ENCODE measurements around the gene RND3. TPM values are rescaled to one million over a fixed set of nuclear protein-coding genes. Genes with fewer than 3 reads are reported as not detected.

The RND3 gene, protein sequence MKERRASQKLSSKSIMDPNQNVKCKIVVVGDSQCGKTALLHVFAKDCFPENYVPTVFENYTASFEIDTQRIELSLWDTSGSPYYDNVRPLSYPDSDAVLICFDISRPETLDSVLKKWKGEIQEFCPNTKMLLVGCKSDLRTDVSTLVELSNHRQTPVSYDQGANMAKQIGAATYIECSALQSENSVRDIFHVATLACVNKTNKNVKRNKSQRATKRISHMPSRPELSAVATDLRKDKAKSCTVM
- not detected in 2 replicates for total RNA-seq (2011; cell fraction: chromatin; rRNA removed; ENCODE audit: low replicate concordance)
- not detected in 2 replicates for total RNA-seq (2011; cell fraction: nucleolus; rRNA removed)
- not detected in 2 replicates for total RNA-seq (2011; cell fraction: nucleoplasm; rRNA removed)
- total RNA-seq (2014; rRNA removed) (0.16 TPM in 1 of 2 replicates, not detected in the other), total RNA-seq (2014; rRNA removed; fragmentation: Illumina TruSeq; extraction: Trizol) (not detected in 2 replicates), total RNA-seq (2015; rRNA removed; fragmentation: Illumina TruSeq; extraction: Trizol) (0.29 and 0.30 TPM in 2 replicates), total RNA-seq (2021) (0.51 and 0.64 TPM in 2 replicates), polyA plus RNA-seq (2011; rRNA removed) (0.22 TPM in 1 of 2 replicates, not detected in the other), polyA plus RNA-seq (2014; fragmentation: Illumina TruSeq; extraction: Trizol) (0.08 and 0.33 TPM in 2 replicates), polyA plus RNA-seq (2014; fragmentation: Nextera tagmentation; extraction: Ambion mirVana) (not detected), polyA plus RNA-seq (2014; rRNA removed) (0.07 and 0.23 TPM in 2 replicates), polyA minus RNA-seq (2011; rRNA and poly(A)+ RNA removed) (not detected in 2 replicates), Bru-seq, nascent RNA (percentile 29 among the genes with signal in this experiment), BruChase-seq, experiment 1, labeled RNA remaining after a 2-hour chase (percentile 29 among the genes with signal in this experiment), BruChase-seq, experiment 2, labeled RNA remaining after a 6-hour chase (percentile 31 among the genes with signal in this experiment)
- polyA plus RNA-seq (2011; cell fraction: cytosol; rRNA removed) = 0.19 TPM in 1 of 2 replicates, not detected in the other
- not detected in 2 replicates for polyA plus RNA-seq (2011; cell fraction: nucleus; rRNA removed)
- 0.22 and 0.25 TPM in 2 replicates for polyA plus RNA-seq (2012)
- polyA minus RNA-seq (2011; cell fraction: cytosol; rRNA and poly(A)+ RNA removed) = not detected in 2 replicates
- polyA minus RNA-seq (2011; cell fraction: nucleus; rRNA and poly(A)+ RNA removed) = 0.56 TPM in 1 of 2 replicates, not detected in the other
- long read RNA-seq, experiment 1 = 0 reads
- long read RNA-seq, experiment 2 = 0 reads
- long read RNA-seq, experiment 3 = 0 reads

DNA sequence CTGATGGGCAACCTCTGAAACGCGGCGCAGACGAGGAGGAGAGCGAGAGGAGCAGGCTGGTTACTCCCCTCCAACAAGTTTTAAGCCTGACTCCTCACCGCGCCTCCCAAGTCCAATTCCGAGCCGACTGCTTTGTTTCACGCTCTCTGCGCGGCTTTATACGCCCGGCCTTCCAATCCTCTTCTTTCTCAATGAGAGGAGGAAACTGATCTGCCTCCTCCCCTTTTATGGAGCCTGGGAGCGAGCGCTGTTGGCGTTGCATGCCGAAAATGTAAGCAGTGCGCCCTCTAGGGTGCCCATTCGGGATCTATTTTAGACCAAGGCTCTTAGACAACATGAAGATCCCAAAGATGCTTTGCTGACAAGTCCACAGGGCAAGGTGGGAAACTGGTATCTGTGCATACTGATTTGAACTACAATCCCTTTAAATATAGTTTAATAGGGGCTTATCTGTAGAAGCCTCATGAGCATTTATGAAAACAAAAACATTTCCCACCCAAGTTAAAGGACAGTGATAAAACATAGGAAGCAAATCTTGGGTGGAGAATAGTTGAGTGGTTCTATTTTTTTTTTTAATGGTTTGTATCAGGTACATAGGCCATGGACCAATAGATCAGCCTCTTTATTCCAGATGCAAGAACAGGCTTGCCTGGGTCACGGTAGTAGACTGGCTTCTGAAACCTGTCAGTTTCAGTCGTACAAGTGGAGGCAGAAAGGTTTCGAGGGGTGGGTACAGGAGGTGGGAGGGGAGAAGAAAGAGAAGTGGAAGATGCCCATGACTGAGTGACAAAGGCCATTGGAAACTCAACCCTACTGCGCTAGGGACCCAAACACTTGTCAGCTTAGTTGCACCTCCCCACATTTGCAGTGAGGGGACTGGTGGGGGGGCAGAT lies at the start of gene RND3:
TSS of gene RND3 (minus strand) at position 131 of the 893 bp plus-strand sequence. CDS start 250 bp downstream, outside the sequence.
- CTCF ChIA-PET (ENCODE audit: low intra/inter-chr PET ratio) = interaction anchor here (0.5 to 1.0 kb wide), 2 partner anchors 23 to 891 kb away, joined by 3 read pairs; no protein-coding TSS in a partner anchor
- POLR2A ChIA-PET = no interaction called here
- whole genome bisulfite sequencing (ENCODE audit: insufficient coverage, low coverage, missing lambda C conversion rate) = 2% methylated on average over 24 of the region's 24 CpGs
- Histone ChIP-seq H3K27me3 (ENCODE audit: control insufficient read depth in 2 of 2, insufficient read depth in 2 of 2, low read length in 2 of 2) (0 out of 5 replicates have a peak, but pooled peaks cover 0 to 6% of the 10 kb centered on the region in 2 experiments), H4K20me1 (replicated peaks; ENCODE audit: control insufficient read depth, insufficient read depth, low read length) (no peaks in the 10 kb centered on the region), H3K9ac (ENCODE audit: insufficient read depth in 1 of 2, low read depth in 2 of 2, low read length in 2 of 2) (no peak within 1 kb of the TSS), H3K36me3 (ENCODE audit: control insufficient read depth, insufficient read depth, low read length) (no peaks in the 10 kb centered on the region), H2AFZ (ENCODE audit: low read depth, low read length) (no peak within 1 kb of the TSS), H3K9me3 (replicated peaks; ENCODE audit: control insufficient read depth, insufficient read depth, low read depth, low read length) (no peaks in the 10 kb centered on the region), H3K4me2 (ENCODE audit: insufficient read depth, low read length) (no peak within 1 kb of the TSS), H3K79me2 (ENCODE audit: control insufficient read depth, insufficient read depth, low read length) (no peaks in the 10 kb centered on the region), H3K4me3 (no peak within 1 kb of the TSS), H3K4me1 (replicated peaks in 1 of 2; ENCODE audit: control insufficient read depth in 2 of 2, insufficient read depth in 2 of 2, low read length in 2 of 2) (peaks cover 0 to 8% of the 10 kb centered on the region in 2 experiments; a peak in 1 of 5 replicates), H3K27ac (ENCODE audit: extremely low read depth, low read depth, low read length) (no peak within 1 kb of the TSS), H3K9me1 (ENCODE audit: control insufficient read depth, insufficient read depth, low read length) (no peaks in the 10 kb centered on the region)
- intact Hi-C loops (cut with micrococcal nuclease) (loop anchor here (1.0 kb wide), 1 partner anchor 890 kb away; no protein-coding TSS in a partner anchor), in situ Hi-C loops (cut with MboI) (loop anchor here (25.0 kb wide), 1 partner anchor 875 kb away; no protein-coding TSS in a partner anchor)
- peak; percentile 58 to 76 (median 66) for DNase-seq (ENCODE audit: extremely low read depth in 1 of 4, low spot score in 3 of 4)
- peak; percentile 84 for FAIRE-seq
- no TSS peak for BruUV-seq (replicated peaks)
- ATAC-seq = peak; percentile 92
- TF ChIP-seq SRSF7 (optimal IDR thresholded peaks at IDR 0.05; ENCODE audit: low read depth, low read length) = no peak
- peak; percentile 41; the same call in 1 of the 2 replicates for TF ChIP-seq SMC3 (conservative IDR thresholded peaks at IDR 0.05; ENCODE audit: insufficient read depth, low read depth, low read length)
- TF ChIP-seq ETV5 (CRISPR knock-in tag; IDR thresholded peaks at IDR 0.05; ENCODE audit: low read depth) = no peak
- TF ChIP-seq, protein P1, sequence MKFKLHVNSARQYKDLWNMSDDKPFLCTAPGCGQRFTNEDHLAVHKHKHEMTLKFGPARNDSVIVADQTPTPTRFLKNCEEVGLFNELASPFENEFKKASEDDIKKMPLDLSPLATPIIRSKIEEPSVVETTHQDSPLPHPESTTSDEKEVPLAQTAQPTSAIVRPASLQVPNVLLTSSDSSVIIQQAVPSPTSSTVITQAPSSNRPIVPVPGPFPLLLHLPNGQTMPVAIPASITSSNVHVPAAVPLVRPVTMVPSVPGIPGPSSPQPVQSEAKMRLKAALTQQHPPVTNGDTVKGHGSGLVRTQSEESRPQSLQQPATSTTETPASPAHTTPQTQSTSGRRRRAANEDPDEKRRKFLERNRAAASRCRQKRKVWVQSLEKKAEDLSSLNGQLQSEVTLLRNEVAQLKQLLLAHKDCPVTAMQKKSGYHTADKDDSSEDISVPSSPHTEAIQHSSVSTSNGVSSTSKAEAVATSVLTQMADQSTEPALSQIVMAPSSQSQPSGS (CRISPR knock-in tag; IDR thresholded peaks at IDR 0.05) = no peak
- TF ChIP-seq CXXC5 (CRISPR knock-in tag; IDR thresholded peaks at IDR 0.05) = peak; percentile 20; the same call in 1 of the 2 replicates
- no peak for TF ChIP-seq ZNF3 (CRISPR knock-in tag; IDR thresholded peaks at IDR 0.05)
- TF ChIP-seq SIN3B (IDR thresholded peaks at IDR 0.05; ENCODE audit: low read depth) = no peak
- TF ChIP-seq, protein P2, sequence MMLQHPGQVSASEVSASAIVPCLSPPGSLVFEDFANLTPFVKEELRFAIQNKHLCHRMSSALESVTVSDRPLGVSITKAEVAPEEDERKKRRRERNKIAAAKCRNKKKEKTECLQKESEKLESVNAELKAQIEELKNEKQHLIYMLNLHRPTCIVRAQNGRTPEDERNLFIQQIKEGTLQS (IDR thresholded peaks at IDR 0.05) = no peak
- TF ChIP-seq, protein P2 (CRISPR knock-in tag; conservative IDR thresholded peaks at IDR 0.05) = no peak
- TF ChIP-seq, protein P3, sequence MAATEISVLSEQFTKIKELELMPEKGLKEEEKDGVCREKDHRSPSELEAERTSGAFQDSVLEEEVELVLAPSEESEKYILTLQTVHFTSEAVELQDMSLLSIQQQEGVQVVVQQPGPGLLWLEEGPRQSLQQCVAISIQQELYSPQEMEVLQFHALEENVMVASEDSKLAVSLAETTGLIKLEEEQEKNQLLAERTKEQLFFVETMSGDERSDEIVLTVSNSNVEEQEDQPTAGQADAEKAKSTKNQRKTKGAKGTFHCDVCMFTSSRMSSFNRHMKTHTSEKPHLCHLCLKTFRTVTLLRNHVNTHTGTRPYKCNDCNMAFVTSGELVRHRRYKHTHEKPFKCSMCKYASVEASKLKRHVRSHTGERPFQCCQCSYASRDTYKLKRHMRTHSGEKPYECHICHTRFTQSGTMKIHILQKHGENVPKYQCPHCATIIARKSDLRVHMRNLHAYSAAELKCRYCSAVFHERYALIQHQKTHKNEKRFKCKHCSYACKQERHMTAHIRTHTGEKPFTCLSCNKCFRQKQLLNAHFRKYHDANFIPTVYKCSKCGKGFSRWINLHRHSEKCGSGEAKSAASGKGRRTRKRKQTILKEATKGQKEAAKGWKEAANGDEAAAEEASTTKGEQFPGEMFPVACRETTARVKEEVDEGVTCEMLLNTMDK (IDR thresholded peaks at IDR 0.05; ENCODE audit: borderline replicate concordance, insufficient read depth, low read depth, low read length, poor library complexity, severe bottlenecking) = peak; percentile 72
- TF ChIP-seq CHD2 (IDR thresholded peaks at IDR 0.05; ENCODE audit: low read depth, low read length) = no peak
